ENCODE measurements around the gene DENND1C.
A peak's percentile ranks its signal among the peaks of the same experiment; 100 is the strongest.
"Not testable (repeated sequence)": the region's sequence is repeated elsewhere in the genome, so short reads cannot be mapped to it uniquely, and the experiment has no call there.

DENND1C gene

DNA sequence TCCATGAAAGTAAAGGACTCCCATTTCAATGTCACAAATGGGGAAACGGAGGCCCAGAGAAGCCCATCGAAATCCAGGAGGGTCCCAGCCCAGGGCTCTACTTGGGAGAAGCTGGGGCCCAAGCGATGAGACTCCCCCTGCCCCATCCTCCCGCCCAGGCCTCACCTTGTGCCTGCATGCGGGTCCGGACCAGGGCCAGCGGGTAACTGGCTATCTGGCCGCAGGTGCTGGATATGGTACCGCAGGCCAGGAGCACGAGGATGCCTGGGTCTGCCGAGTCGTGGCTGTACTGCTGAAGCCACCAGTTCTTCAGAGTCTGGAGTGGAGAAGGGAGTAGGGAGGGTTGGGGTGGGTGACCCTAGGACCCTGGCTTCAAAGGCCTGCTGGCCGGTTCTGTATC lies 37.6 kb downstream of the DENND1C start:
- Histone ChIP-seq H3K36me3 (peaks cover 39% of the 10 kb centered on the region), H4K20me1 (no peaks in the 10 kb centered on the region), H3K9me3 (no peaks in the 10 kb centered on the region), H3K4me2 (no peak overlapping the region), H3K4me3 (no peak overlapping the region), H3K27me3 (no peaks in the 10 kb centered on the region), H3K27ac (no peak overlapping the region), H3K4me1 (no peaks in the 10 kb centered on the region), H3K9ac (no peak overlapping the region)
- TF ChIP-seq Cebpa-rat (IDR thresholded peaks at IDR 0.05), result no peak

- Histone ChIP-seq H3K9me3 (no peaks in the 10 kb centered on the region), H3K27me3 (no peaks in the 10 kb centered on the region), H3K36me3 (peaks cover 33% of the 10 kb centered on the region), H3K4me3 (no peak overlapping the region), H3K27ac (no peak overlapping the region), H3K9ac (no peak overlapping the region), H4K20me1 (no peaks in the 10 kb centered on the region), H3K4me2 (no peak overlapping the region), H3K4me1 (no peaks in the 10 kb centered on the region)
- no peak for TF ChIP-seq Cebpa-rat (IDR thresholded peaks at IDR 0.05)
Observed at GRCh38 chr19:6442087-6442688, 39.4 kb downstream of the DENND1C start.

GRCh38 chr19:6440905-6441304 lies 40.7 kb downstream of the DENND1C start:
- Histone ChIP-seq H3K4me2 (no peak overlapping the region), H3K9ac (no peak overlapping the region), H4K20me1 (no peaks in the 10 kb centered on the region), H3K9me3 (no peaks in the 10 kb centered on the region), H3K4me1 (no peaks in the 10 kb centered on the region), H3K27me3 (no peaks in the 10 kb centered on the region), H3K36me3 (peaks cover 21% of the 10 kb centered on the region), H3K4me3 (no peak overlapping the region), H3K27ac (no peak overlapping the region)
- TF ChIP-seq Cebpa-rat (IDR thresholded peaks at IDR 0.05), result no peak

- TF ChIP-seq Cebpa-rat (IDR thresholded peaks at IDR 0.05), result no peak
- Histone ChIP-seq H3K27me3 (no peaks in the 10 kb centered on the region), H3K9me3 (no peaks in the 10 kb centered on the region), H4K20me1 (no peaks in the 10 kb centered on the region), H3K4me3 (no peak overlapping the region), H3K9ac (no peak overlapping the region), H3K4me2 (no peak overlapping the region), H3K4me1 (no peaks in the 10 kb centered on the region), H3K27ac (no peak overlapping the region), H3K36me3 (peaks cover 9% of the 10 kb centered on the region; the same call in 1 of the 2 replicates)
Observed at GRCh38 chr19:6439743-6440142, 41.8 kb downstream of the DENND1C start.

DNA sequence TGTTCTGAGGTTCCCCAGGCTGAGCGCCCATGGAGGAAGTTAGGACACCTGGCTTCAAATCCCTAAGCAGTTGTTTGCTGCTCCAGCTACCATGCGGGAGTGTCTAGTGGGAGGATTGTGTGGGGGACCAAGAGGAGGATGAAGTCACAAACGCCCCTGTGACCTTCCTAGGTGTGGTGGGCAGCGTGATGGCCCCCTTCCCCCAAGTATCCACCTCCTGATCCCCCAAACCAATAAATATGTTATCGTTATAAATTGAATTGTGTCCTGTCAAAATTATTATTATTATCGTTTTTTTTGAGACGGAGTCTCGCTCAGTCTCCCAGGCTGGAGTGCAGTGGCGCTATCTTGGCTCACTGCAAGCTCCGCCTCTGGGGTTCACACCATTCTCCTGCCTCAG lies 47.9 kb downstream of the DENND1C start, which contains the start of gene SLC25A41:
Gene SLC25A41 (minus strand): TSS at position 101 of the 400 bp plus-strand sequence. CDS start 70 bp downstream, at position 31.
- H3K36me3 ChIP-seq, result no peaks in the 10 kb centered on the region
- H3K4me2 ChIP-seq, result no peak within 1 kb of the TSS
- no peaks in the 10 kb centered on the region for H4K20me1 ChIP-seq
- TF ChIP-seq Cebpa-rat (IDR thresholded peaks at IDR 0.05), result no peak
- no peaks in the 10 kb centered on the region; the same call in 1 of the 2 replicates for H3K4me1 ChIP-seq
- H3K9me3 ChIP-seq, result no peaks in the 10 kb centered on the region
- H3K4me3 ChIP-seq, result no peak within 1 kb of the TSS
- no peaks in the 10 kb centered on the region for H3K27me3 ChIP-seq
- H3K9ac ChIP-seq, result no peak within 1 kb of the TSS
- H3K27ac ChIP-seq, result no peak within 1 kb of the TSS

- Histone ChIP-seq H3K9ac (no peak overlapping the region), H3K36me3 (no peaks in the 10 kb centered on the region), H3K4me2 (no peak overlapping the region), H3K4me3 (no peak overlapping the region), H4K20me1 (no peaks in the 10 kb centered on the region), H3K27ac (no peak overlapping the region), H3K27me3 (no peaks in the 10 kb centered on the region), H3K4me1 (no peaks in the 10 kb centered on the region; the same call in 1 of the 2 replicates), H3K9me3 (no peaks in the 10 kb centered on the region)
- no peak for TF ChIP-seq Cebpa-rat (IDR thresholded peaks at IDR 0.05)
Observed at GRCh38 chr19:6433165-6433564, 48.4 kb downstream of the DENND1C start.

GRCh38 chr19:6431891-6432290 lies 49.7 kb downstream of the DENND1C start:
- H3K27ac ChIP-seq, result no peak overlapping the region

GRCh38 chr19:6429419-6430221 lies 52.0 kb downstream of the DENND1C start:
- Histone ChIP-seq H3K27ac (peak overlapping the region; percentile 44), H3K36me3 (no peaks in the 10 kb centered on the region), H3K4me1 (peaks cover 10% of the 10 kb centered on the region), H4K20me1 (no peaks in the 10 kb centered on the region), H3K9ac (no peak overlapping the region), H3K4me3 (no peak overlapping the region), H3K27me3 (no peaks in the 10 kb centered on the region), H3K9me3 (no peaks in the 10 kb centered on the region), H3K4me2 (peak overlapping the region; percentile 32; the same call in 1 of the 2 replicates)
- no peak for TF ChIP-seq Cebpa-rat (IDR thresholded peaks at IDR 0.05)

More at GRCh38 chr19:6431891-6432290, 49.7 kb downstream of the DENND1C start:
- no peaks in the 10 kb centered on the region for H3K27me3 ChIP-seq
- H3K9me3 ChIP-seq, result no peaks in the 10 kb centered on the region
- no peak overlapping the region for H3K4me3 ChIP-seq
- H3K36me3 ChIP-seq, result no peaks in the 10 kb centered on the region
- H4K20me1 ChIP-seq, result no peaks in the 10 kb centered on the region
- no peak overlapping the region for H3K9ac ChIP-seq
- no peak for TF ChIP-seq Cebpa-rat (IDR thresholded peaks at IDR 0.05)
- H3K4me2 ChIP-seq, result no peak overlapping the region
- no peaks in the 10 kb centered on the region; the same call in 1 of the 2 replicates for H3K4me1 ChIP-seq

DNA sequence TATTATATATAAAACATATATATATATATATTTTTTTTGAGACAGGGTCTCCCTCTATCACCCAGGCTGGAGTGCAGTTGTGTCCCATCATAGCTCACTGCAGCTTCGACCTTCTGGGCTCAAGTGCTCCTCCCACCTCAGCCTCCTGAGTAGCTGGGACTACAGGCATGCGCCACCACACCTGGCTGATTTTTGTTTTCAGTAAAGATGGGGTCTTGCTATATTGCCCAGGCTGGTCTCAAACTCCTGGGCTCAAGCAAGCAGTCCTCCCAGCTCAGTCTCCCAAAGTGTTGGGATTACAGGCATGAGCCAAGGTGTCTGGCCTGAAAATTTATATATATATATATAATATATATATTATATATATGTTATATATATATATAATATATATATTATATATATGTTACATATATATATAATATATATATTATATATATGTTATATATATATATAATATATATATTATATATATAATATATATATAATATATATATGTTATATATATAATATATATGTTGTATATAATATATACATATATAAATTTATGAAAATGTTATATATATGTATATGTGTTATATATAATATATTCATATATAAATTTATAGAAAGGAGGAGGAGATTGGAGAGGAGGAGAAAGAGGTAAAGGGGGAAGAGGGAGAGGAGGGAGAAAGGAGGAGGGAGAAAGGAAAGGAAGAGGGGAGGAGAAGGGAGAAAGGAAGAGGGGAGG lies 52.7 kb downstream of the DENND1C start:
- not testable (repeated sequence) for H3K4me2 ChIP-seq

DNA sequence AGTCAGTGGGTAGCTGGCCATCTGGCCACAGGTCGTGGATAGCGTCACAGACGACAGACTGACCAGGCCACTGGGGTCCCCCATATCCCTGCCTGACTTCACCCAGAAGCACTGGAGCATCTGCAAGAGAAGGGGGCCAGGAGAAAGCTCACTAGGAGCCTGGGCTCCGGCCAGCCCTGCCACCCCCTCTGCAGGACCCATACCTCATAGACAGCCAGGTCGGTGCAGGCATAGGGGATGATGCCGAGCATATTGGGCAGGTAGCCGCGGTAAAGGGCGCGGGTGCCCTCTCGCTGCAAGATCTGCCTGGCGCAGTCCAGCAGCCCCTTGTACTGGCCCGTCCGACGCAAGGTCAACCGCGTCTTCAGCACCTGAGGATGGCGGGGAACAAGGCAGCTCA lies 54.5 kb downstream of the DENND1C start:
- H3K4me2 ChIP-seq, result no peak overlapping the region
- no peak overlapping the region for H3K4me3 ChIP-seq
- no peaks in the 10 kb centered on the region for H3K27me3 ChIP-seq
- peaks cover 21% of the 10 kb centered on the region for H4K20me1 ChIP-seq
- no peaks in the 10 kb centered on the region for H3K9me3 ChIP-seq
- H3K27ac ChIP-seq, result no peak overlapping the region
- peaks cover 8% of the 10 kb centered on the region for H3K36me3 ChIP-seq
- no peak for TF ChIP-seq Cebpa-rat (IDR thresholded peaks at IDR 0.05)
- peaks cover 25% of the 10 kb centered on the region for H3K4me1 ChIP-seq
- no peak overlapping the region for H3K9ac ChIP-seq

More for the DNA sequence above, 52.7 kb downstream of the DENND1C start:
- H3K27me3 ChIP-seq, H3K27ac ChIP-seq, H4K20me1 ChIP-seq, H3K4me3 ChIP-seq, H3K9me3 ChIP-seq, H3K36me3 ChIP-seq, H3K4me1 ChIP-seq, H3K9ac ChIP-seq: not testable (repeated sequence)
